Lower leg skin (tissue), 3 donors: ENCODE results near the gene EXOC5.

Source experiments
- POLR2A ChIP-seq, 2 donors: fragments of 450-650 bp; IDR thresholded peaks; one replicate each; pipeline ENCODE4 v1.6.1; 2016 to 2017; ENCODE audit warnings: antibody characterized with exemption in 2 of 2, mild to moderate bottlenecking in 1 of 2, moderate library complexity in 1 of 2
- TF ChIP-seq, protein P1 (sequence below), 3 donors: fragments of 450-650 bp; IDR thresholded peaks; one replicate each; pipeline ENCODE4 v1.5.1; 2016; ENCODE audit warnings: antibody characterized with exemption in 3 of 3, mild to moderate bottlenecking in 3 of 3, moderate library complexity in 2 of 3

DNA sequence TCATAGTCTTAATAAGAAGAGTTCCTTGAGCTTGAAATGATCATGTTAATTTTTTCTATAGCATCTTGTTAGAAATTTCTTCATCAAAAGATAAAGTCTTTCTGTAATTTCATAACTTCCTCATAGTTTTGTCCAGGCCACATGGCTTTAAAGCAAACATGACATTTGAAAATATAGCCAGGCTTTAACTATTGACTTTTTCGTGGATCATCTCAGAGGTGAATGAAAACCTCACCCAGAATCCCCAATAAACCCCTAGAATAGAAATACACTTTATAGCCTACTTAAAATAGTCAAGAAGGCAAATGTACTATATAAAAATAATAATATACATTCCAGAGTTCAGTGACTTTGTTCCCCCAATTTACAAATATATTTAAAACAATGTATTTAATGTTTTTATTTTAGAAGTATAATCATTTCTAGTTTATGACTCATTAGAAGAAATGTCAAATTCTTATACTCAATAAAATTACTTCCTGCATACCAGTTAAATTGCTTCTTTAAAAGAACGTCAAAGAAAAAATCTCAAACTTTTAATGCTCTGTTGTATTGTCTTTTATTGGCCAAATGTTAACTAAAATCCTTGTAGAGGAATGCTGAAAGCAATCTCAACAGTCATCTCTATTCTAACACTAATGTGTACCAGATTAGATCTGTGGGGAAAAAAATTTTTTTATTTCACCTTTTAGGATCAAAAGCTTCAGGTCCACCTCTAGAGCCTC, 21.6 kb downstream of the EXOC5 start:
- no peak for TF ChIP-seq POLR2A (IDR thresholded peaks at IDR 0.05)
- TF ChIP-seq, protein P1, sequence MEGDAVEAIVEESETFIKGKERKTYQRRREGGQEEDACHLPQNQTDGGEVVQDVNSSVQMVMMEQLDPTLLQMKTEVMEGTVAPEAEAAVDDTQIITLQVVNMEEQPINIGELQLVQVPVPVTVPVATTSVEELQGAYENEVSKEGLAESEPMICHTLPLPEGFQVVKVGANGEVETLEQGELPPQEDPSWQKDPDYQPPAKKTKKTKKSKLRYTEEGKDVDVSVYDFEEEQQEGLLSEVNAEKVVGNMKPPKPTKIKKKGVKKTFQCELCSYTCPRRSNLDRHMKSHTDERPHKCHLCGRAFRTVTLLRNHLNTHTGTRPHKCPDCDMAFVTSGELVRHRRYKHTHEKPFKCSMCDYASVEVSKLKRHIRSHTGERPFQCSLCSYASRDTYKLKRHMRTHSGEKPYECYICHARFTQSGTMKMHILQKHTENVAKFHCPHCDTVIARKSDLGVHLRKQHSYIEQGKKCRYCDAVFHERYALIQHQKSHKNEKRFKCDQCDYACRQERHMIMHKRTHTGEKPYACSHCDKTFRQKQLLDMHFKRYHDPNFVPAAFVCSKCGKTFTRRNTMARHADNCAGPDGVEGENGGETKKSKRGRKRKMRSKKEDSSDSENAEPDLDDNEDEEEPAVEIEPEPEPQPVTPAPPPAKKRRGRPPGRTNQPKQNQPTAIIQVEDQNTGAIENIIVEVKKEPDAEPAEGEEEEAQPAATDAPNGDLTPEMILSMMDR (IDR thresholded peaks at IDR 0.05): no peak
